SIG-M5 (cell line): ENCODE results near the gene CRB1.

ENCODE experiments used
- DNase-seq: peaks from one replicate; lab custom pipeline; 2025; lab: John Stamatoyannopoulos, UW

Gene CRB1

DNA sequence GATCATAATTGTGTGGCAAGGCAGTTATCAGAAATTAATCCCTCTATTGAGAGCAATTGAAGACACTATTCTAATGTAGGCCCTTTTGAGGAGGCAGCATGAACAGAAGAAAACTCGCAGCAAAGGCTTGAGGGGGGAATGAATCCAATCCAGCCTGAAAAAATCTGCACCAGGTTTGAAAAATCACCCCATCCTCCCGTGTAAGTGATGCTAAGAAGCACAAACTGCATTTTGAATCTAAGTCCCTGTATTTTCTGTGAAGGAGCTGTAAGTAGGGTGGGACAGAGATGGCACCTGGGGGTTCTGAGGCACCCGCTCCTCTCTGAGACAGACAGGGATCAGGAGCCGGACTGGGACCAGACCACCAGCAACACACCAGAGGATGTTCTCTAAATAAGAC lies at the start of gene CRB1:
Gene CRB1, plus strand, starts transcription at position 241 of the 400 bp plus-strand sequence. CDS start 161 bp downstream, outside the sequence.
- DNase-seq = no peak

DNA sequence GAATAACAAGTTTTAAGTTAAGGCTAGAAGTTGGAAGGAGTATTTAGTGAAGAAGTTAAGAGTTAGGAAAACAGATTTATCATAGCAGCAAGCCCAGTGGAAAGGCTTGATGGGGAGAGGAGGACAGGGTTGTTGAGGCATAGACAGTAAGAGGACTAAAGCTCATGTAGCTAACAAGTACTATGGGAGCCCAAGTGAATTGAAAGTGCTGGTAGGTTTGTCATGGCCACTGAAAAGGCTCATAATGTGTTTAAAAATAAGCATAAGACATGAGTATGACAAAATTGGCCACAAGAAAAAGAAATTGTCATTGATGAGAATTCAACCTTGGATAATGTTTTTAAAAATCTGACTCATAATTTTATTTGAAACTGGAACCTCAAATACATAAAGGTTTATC lies 49.2 kb upstream of the CRB1 start:
- no peak for DNase-seq

DNA sequence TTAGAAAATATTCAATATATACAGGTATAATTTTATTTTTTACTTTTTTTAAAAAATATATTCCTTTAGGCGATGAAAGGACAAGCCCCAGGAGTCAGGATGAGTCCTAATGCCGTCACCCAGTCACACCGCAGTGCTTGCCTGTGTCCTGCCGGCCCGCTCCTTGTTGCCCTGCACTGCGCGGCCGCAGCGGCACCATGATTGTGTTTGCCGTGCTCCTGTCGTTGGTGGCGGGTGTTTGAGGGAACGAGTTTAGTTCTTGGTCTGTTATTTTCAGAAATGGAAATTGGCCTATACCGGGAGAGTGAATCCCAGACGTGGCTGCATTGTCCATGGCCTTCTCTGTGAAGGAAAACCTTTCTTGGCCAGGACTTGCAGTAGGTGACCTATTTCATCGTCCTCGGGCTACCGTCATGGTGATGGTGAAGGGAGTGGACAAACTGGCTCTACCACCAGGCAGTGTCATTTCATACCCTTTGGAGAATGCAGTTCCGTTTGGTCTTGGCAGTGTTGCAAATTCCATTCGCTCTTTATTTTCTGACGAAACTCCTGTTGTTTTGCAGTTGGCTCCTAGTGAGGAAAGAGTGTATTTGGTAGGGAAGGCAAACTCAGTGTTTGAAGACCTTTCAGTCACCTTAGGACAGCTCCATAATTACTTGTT lies 45.9 kb upstream of the CRB1 start:
- DNase-seq = no peak

DNA sequence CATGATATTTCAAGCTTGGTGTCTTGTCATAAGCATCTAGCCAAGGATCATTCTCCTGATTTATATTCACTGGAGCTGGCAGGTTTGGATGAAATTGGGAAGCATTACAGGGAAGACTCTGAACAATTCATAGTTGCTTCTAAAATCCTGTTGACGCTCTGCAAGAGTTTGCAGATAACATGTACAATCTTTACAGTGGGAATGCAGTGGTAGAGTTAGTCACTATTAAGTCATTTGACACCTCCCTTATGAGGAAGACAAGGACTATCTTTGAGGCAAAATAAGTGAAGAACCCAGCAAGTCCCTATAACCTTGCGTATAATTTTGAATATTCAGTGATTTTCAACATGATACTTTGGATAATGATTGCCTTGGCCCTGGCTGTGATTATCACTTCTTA lies 45.3 kb upstream of the CRB1 start:
- no peak for DNase-seq

DNA sequence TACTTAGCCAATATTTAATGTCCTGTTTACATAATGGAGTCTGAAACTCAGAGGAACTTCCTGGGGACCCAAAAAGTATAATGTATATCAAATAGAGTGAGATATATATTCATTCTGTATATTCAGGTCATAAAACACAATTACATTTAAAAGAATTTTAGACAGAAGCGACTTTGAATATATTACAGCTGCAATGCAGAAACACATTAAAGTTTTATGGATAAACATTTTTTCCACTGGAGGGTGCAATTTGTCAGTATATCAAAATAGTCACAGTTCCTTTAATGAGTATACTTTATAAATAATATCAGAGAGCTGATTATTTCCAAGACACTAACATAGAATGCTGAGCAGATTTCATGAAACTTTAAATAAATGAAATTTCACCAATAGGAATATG lies 43.9 kb upstream of the CRB1 start:
- no peak for DNase-seq

DNA sequence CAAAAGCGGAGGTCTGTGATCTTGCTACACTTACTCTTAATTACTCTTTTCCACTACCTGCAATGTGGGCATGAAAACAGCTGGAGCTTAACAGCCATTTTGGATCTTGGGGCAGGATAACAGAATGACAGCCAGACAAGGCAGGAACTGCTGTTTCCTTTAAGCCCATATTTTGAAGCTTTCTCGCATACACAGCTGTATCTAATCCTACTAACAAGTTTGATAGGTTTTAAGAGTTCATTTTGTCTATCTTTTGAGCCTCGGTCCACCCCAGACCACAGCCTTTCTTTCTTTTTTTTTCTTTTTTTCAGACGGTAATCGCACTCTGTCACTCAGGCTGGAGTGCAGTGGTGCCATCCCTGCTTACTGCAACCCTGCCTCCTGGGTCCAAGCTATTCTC lies 42.4 kb upstream of the CRB1 start:
- no peak for DNase-seq

DNA sequence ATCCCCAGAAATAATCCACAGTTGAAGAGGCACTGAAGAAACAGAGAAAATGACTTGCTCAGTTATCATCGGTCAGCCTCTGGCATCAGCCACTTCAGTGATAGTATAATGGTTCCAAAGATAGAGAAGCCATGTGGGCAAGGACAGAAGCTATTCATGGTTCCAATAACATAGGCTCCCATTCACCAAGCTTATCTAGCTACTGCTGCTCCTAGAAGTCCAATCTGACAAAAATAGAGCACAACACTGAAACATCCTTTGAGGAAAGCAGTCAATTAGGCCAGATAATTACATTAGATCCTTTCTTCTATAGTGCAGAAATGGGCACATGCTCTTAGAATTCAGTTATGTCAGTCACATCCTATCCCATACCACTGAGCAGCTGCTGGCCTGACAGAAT lies 33.5 kb upstream of the CRB1 start:
- no peak for DNase-seq

DNA sequence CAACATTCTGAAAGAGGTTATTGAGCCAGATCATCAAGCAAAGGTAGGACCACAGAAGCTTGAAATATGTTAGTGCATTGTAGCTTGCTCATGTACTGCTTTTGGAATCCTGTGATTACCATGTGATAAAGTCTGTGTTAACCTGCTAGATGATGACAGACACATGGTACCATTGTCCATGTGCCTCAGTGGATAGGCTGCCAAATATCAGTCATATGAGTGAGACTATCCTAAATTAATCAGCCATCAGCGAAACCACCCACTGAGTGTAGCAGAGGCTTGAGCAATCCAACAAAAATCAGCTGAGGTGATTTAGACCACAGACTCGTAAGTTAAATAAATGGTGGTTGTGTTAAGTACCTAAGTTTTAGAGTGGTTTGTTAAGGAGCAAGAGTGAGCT lies 32.7 kb upstream of the CRB1 start:
- no peak for DNase-seq

DNA sequence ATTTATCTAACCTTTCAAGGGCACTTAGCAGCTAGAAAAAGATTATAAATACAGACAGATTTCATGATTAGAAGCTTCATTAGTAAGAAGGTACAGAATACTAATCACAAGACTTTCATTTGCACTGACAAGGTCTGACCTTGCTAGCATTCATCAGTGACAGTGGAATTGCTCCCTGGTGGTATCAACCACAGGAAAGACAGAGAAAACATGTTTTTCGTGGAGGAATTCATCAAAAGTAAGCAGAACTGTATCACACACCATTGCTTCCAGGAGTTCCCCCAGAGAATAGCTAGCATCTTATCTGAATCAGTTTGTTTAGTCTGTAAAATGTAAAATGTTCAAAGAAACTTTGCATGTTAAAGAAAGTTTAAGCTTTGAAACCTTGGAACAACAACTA lies 20.6 kb upstream of the CRB1 start:
- DNase-seq = no peak

DNA sequence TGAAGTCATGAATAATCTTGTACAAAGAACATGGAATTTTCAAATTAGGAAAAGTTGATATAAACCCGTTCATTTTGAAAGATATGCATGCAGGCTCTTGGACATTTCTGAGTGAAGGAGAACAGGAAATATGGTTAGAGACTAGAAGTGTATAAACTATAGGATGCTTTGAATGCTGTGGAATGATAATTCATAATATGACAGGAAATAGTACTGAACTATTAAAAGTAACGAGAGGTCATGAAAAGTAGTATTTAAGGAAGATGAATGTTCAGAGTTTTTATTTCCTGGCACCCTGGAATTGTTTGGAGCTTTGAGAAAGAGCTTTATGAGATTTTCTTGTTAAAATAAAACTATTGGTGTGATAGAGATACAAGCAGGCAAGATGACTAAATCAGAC lies 18.7 kb upstream of the CRB1 start:
- no peak for DNase-seq

DNA sequence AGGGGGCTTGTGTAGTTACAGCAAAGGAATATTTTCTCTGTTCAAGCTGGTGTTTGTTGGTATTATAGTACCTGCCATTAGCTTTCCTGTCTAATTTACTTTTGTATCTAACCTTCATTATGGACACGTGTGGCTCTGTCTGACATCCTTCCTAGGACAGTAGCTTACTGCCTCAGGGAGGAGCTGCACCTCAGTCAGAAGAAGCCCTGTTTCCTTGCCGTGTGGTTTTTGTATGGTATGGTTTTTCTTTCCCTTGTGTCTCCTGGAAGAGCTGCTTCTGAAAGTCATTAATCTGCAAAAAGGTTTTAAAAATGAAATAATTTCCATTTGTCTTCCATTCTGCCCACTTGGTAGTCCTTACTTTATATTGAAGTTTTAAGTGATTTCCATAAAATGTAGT lies 17.4 kb upstream of the CRB1 start:
- DNase-seq = no peak

DNA sequence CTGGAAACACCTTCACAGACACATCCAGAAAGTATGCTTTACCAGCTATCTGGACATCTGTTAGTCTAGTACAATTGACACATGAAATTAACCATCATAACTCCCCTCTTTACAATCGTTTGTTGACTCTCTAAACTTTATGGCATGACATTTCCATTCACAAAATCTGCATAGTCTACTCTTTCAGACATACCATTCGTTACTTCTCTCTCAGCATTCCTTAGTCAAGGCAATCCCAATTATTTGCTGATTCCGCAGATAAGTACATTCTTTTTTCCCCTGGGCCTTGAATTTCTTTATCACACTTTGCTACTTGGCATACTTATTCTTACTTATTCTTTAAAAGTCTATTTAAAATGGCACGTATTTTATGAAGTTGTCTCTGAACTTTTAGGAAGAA lies 15.1 kb upstream of the CRB1 start:
- no peak for DNase-seq

DNA sequence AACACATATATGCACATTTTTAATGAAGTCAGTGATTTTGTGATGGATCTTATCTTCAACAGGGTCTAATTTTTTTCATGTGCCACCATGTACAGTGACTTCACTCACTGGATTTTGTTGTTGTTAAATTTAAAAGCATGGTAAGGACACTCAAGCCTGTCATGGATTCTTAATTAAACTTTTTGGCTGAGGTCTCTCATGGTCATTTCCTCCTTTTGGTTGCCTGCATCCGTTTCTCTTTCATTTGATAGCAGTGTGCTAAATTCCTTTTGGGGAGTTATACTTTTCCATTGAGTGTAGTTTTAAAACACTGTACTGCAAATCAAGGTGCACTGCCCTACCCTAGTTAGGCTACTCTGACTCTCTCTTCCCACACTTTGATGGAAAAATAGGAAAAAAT lies 13.2 kb upstream of the CRB1 start:
- DNase-seq = no peak

DNA sequence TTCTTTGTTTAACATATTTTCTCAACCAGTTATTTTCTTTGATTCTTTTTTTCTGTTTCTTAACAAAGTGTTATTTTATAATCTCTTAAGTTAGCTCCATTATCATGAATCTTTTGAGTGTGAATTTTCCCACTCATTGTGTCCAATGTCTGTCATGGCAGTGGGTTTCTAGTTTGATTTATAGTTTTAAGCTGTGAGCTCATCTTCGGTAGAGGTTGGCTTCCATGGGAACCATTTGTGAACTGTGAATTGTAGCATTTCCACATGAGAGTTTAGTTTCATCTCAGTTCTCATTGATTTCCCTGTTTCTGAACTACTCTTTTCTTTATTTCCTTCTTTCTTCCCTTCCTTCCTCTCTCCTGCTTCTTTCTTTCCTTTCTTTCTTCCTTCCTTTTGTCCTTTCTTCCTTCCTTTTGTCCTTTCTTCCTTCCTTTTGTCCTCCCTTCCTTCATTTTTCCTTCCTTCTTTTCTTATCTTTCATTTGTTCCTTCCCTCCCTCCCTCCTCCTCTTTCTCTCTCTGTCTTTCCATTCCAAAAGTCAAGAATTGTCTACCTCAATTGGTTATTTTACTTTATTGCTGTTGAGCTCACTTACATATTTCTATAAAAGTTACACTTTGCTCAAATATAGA lies 3.0 kb upstream of the CRB1 start:
- no peak for DNase-seq

DNA sequence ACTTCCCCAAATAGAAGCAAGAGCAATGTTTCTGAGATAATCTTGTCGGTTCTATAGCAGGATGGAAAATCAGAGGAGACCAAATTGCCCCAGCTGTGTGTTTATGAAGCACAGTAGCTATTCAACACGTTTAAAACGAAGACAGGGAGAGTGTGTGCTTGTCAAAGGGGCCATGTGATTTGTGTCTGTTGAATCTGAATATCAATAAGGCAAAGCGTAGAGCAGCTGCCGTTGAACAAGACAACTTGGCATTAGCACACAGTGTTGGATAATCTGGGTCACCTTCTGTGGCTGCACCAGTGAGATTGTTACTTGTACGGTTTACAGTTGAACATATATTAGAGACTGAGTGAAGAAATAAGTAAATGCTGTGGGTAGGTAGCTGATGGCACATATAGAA lies 1.0 kb downstream of the CRB1 start:
- DNase-seq = no peak

DNA sequence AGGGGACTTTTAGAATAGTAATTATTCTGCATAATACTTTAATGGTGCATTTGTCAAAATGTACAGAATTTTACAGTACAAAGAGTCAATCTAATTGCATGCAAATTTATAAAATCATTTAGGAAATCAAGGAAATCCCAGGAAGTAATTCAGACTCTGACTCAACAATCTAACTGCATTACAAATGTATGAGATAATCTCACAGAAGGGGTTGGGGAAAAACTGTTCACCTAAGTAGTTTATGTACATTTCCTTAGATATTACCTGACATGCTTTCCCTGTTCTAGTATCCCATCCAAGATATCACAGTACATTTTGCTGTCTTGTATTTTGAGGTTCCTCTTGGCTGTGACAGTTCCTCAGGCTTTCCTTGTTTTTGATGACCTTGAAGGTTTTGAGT lies 4.7 kb downstream of the CRB1 start:
- no peak for DNase-seq

DNA sequence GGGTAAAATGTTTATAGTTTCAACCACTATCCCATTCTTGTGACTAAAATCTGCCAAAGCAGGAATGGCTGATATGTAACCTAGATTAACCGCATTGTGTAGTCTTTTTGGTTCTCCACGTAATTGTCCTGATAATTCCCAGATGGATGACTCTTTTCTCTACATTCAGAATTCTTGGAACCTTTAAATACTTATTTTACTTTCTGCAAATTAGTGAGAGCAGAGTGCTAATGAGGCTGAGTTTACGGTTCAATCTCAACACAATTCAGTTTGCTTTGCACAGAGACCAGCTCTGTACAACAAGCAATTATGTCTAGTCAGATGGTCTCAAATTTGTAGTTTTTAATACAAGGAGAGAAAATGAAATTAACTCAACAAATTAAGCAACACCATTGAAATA lies 9.1 kb downstream of the CRB1 start:
- no peak for DNase-seq

DNA sequence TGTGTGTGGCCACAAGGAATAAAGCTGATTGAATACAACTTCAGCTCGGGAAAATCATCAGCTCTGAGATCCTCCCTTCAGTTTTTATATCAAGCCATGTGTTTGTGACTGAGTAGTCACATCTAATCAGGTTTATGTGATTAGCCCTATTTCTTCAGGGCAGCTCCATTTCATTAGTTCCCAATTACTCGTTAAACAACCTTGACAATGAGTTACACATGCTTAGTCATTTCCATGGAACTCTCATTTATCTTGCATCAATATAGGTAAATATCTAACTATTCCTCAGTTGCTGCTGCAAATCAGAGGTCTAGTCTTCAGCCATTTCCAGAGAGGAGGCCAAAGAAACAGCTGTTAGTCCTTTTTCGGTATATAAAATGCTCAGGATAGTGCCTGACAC lies 16.3 kb downstream of the CRB1 start:
- no peak for DNase-seq

DNA sequence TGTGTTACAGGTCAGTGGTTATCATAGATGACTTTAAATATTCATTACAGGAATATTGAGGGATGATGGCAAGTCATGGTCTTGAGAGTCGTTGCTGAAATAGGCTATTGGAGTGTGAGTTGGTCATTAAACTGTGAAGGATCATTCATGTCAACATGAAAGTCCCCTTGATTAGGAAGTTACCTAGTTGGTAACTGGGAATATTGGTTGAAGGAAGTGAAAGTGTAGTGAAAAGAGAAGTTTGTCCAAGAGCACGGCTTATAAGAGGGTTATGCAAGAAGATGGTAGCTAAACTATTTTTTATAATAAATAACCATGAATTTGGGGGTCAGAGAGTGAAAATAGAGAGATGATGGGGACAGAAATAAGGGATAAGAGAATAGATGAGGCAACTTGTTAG lies 16.9 kb downstream of the CRB1 start:
- no peak for DNase-seq

DNA sequence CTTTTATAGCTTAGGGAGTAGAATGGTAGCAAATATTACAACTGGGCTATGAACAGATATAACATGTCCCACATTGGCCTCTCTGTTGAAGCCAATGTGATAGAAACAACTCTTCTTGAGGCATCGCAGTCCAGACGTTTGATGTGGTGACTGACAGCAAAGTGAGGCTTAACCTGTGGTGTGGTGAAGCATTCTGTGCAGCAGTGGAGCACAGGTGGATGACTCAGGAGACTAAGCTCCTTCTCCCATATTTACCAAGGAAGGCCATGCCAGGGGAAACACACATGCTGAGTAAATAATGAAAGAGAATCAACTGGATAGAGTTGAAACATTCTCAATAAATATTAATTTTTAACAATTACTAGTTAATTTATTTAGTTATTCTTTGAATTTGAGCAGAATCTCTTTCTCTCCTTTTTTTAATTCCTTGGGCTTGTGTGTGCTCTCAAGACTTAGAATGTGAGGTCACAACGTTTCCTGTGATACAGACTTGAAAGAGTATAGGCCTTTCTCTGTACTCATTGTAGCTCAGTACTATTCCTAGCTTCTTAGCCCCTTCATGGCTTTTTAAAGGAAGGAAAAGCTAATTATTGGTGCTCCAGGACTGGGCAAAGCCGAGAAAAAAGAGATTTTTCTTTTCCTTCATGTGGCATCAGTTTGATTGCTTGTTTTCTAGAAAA lies 17.6 kb downstream of the CRB1 start:
- DNase-seq = no peak

DNA sequence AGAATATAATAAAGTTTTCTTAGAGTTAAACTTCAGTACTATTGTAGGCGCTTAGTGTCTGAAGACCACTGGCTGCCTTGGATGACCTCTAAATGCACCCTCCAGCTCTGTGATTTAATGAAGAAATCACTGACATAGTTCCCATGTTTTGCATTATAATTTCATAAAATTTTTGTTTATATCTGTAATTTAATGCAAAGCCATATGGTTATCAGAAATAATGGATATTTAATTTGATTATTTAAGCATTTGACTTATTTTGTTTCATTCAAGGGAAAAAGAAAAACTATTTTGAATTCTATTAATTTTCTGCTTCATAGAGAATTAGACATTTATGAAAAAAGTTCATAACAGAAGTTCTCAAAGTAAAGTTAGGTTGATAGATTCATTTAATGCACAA lies 18.6 kb downstream of the CRB1 start:
- no peak for DNase-seq

DNA sequence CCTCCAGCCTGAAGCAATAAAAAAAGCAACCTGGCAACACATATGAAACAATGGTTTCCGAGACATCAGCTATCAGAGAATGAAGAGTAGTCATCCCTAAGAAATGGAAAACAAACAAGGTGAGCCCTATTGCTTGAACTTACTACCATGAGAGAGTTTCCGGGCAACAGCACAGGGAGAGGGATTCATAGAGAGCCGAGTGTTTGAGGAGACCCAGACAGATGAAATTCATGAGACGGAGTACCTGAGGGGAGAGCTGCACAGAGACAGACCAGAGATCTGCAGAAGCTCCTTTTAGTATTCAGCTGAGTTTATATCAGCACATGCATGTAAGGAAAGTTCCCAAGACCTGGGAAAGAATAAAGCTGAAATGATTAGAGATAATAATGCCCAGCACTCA lies 19.8 kb downstream of the CRB1 start:
- DNase-seq = no peak

DNA sequence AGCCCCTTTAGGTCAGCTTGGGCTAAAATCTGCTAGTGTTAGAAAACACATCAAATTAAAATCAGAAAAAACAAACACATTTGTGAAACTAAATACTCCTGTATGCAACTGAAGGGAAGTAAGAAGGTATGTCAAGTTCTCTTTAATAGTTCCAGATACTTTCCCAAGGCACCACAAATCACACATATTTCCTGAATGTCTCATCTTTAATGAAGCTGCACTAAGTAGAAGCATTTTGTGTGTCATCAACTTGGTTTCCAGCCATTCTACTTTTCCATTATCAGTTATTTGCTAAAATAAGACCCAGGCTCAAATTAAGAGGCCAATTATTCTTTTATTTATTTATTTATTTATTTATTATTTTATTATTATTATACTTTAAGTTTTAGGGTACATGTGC lies 34.7 kb downstream of the CRB1 start:
- DNase-seq = no peak

DNA sequence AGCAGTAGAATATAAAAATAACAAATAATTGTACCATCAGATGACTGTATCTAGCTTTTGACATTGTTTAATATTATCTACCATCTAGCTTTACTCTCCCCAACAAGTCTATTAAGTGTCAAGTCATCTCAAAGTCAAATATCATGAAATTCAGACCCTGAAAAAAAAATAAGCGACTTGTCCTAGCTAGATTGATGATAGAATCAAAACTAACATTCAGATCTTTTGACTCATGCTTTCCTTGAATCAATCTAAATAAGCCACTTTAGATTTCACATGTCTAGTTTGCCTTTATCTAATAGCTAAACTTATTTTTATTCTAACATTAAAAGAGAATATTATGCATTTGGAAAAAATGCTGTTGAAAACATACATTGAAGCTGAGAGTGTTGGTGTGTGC lies 35.4 kb downstream of the CRB1 start:
- DNase-seq = no peak
